Measurements from ENCODE around the gene DSCAML1. TPM values are rescaled to one million over a fixed set of nuclear protein-coding genes. Genes with fewer than 3 reads are reported as not detected.

The DSCAML1 gene
- total and polyA plus RNA-seq, 2 of the 8 experiments (the other 6 are each of a cell fraction or from before 2014, with no cell fraction given) = 0.19 to 0.24 TPM

DNA sequence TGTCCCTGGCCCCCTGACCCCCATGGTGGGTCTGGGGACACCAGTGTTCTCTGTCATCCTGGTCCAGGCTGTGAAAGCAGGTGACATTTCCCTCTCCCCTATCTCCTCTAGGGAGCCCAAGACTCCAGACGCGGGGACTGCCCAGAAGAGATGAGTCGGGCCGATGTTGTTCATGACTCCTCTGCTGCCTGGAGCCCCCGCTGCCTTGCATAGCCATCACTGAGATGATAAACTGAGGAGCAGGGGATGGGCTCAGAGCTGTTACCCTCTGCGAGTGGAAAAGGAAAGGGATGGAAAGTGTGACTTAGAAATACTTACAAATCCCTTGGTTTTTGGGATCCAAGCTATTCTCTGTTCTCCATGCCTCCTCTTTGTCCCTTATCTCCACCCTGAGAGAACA, 209.6 kb downstream of the DSCAML1 start (continued):
- TF ChIP-seq, protein P1, sequence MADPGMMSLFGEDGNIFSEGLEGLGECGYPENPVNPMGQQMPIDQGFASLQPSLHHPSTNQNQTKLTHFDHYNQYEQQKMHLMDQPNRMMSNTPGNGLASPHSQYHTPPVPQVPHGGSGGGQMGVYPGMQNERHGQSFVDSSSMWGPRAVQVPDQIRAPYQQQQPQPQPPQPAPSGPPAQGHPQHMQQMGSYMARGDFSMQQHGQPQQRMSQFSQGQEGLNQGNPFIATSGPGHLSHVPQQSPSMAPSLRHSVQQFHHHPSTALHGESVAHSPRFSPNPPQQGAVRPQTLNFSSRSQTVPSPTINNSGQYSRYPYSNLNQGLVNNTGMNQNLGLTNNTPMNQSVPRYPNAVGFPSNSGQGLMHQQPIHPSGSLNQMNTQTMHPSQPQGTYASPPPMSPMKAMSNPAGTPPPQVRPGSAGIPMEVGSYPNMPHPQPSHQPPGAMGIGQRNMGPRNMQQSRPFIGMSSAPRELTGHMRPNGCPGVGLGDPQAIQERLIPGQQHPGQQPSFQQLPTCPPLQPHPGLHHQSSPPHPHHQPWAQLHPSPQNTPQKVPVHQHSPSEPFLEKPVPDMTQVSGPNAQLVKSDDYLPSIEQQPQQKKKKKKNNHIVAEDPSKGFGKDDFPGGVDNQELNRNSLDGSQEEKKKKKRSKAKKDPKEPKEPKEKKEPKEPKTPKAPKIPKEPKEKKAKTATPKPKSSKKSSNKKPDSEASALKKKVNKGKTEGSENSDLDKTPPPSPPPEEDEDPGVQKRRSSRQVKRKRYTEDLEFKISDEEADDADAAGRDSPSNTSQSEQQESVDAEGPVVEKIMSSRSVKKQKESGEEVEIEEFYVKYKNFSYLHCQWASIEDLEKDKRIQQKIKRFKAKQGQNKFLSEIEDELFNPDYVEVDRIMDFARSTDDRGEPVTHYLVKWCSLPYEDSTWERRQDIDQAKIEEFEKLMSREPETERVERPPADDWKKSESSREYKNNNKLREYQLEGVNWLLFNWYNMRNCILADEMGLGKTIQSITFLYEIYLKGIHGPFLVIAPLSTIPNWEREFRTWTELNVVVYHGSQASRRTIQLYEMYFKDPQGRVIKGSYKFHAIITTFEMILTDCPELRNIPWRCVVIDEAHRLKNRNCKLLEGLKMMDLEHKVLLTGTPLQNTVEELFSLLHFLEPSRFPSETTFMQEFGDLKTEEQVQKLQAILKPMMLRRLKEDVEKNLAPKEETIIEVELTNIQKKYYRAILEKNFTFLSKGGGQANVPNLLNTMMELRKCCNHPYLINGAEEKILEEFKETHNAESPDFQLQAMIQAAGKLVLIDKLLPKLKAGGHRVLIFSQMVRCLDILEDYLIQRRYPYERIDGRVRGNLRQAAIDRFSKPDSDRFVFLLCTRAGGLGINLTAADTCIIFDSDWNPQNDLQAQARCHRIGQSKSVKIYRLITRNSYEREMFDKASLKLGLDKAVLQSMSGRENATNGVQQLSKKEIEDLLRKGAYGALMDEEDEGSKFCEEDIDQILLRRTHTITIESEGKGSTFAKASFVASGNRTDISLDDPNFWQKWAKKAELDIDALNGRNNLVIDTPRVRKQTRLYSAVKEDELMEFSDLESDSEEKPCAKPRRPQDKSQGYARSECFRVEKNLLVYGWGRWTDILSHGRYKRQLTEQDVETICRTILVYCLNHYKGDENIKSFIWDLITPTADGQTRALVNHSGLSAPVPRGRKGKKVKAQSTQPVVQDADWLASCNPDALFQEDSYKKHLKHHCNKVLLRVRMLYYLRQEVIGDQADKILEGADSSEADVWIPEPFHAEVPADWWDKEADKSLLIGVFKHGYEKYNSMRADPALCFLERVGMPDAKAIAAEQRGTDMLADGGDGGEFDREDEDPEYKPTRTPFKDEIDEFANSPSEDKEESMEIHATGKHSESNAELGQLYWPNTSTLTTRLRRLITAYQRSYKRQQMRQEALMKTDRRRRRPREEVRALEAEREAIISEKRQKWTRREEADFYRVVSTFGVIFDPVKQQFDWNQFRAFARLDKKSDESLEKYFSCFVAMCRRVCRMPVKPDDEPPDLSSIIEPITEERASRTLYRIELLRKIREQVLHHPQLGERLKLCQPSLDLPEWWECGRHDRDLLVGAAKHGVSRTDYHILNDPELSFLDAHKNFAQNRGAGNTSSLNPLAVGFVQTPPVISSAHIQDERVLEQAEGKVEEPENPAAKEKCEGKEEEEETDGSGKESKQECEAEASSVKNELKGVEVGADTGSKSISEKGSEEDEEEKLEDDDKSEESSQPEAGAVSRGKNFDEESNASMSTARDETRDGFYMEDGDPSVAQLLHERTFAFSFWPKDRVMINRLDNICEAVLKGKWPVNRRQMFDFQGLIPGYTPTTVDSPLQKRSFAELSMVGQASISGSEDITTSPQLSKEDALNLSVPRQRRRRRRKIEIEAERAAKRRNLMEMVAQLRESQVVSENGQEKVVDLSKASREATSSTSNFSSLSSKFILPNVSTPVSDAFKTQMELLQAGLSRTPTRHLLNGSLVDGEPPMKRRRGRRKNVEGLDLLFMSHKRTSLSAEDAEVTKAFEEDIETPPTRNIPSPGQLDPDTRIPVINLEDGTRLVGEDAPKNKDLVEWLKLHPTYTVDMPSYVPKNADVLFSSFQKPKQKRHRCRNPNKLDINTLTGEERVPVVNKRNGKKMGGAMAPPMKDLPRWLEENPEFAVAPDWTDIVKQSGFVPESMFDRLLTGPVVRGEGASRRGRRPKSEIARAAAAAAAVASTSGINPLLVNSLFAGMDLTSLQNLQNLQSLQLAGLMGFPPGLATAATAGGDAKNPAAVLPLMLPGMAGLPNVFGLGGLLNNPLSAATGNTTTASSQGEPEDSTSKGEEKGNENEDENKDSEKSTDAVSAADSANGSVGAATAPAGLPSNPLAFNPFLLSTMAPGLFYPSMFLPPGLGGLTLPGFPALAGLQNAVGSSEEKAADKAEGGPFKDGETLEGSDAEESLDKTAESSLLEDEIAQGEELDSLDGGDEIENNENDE (IDR thresholded peaks at IDR 0.05; ENCODE audit: insufficient replicate concordance, low read length) = no peak
- TF ChIP-seq RNF2 (IDR thresholded peaks at IDR 0.05; ENCODE audit: borderline replicate concordance, low read depth, low read length, missing control alignments, poor library complexity, severe bottlenecking) (no peak), BCL11A (IDR thresholded peaks at IDR 0.05; ENCODE audit: low read depth in 2 of 2, low read length in 2 of 2) (no peak), CHD2 (IDR thresholded peaks at IDR 0.05; ENCODE audit: low read length) (no peak), EZH2 (IDR thresholded peaks at IDR 0.05; ENCODE audit: low read depth, low read length, severe bottlenecking) (no peak)
- TF ChIP-seq, protein P2, sequence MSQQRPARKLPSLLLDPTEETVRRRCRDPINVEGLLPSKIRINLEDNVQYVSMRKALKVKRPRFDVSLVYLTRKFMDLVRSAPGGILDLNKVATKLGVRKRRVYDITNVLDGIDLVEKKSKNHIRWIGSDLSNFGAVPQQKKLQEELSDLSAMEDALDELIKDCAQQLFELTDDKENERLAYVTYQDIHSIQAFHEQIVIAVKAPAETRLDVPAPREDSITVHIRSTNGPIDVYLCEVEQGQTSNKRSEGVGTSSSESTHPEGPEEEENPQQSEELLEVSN (IDR thresholded peaks at IDR 0.05) = no peak

All from H1 (cell line).